H1 (cell line): ENCODE data around the gene HSF4.

ENCODE experiments used
- BACH1 ChIP-seq: IDR thresholded peaks from 2 replicates; pipeline ENCODE4 v1.6.1; 2012; ENCODE audit warnings: low read length, improper control_type of control experiment
- BRCA1 ChIP-seq: IDR thresholded peaks from 2 replicates; pipeline ENCODE4 v1.6.1; 2012; ENCODE audit warnings: low read depth, low read length, improper control_type of control experiment
- EZH2 ChIP-seq: fragments of 200-600 bp; sonication (generic); IDR thresholded peaks from 2 replicates; pipeline ENCODE4 v1.7.1; 2012; ENCODE audit warnings: low read depth, mild to moderate bottlenecking, moderate library complexity, low read length, inconsistent platforms; ENCODE audit not compliant: severe bottlenecking
- JUND ChIP-seq: IDR thresholded peaks from 2 replicates; pipeline ENCODE4 v1.6.1; 2011; ENCODE audit warnings: mild to moderate bottlenecking, improper control_type of control experiment, low read length
- MAFK ChIP-seq: IDR thresholded peaks from 2 replicates; pipeline ENCODE4 v1.6.1; 2012; ENCODE audit warnings: low read depth, mild to moderate bottlenecking, improper control_type of control experiment, low read length
- POLR2AphosphoS5 ChIP-seq: IDR thresholded peaks from 2 replicates; pipeline ENCODE4 v1.6.1; 2011; ENCODE audit warnings: low read depth, low read length
- RAD21 ChIP-seq, 2 experiments: IDR thresholded peaks in 1 of 2; conservative IDR thresholded peaks in 1 of 2; 2 replicates each; pipeline ENCODE4 v1.6.1; 2011; ENCODE audit warnings: low read depth in 2 of 2, low read length in 2 of 2, improper control_type of control experiment in 1 of 2, inconsistent platforms in 1 of 2, mild to moderate bottlenecking in 1 of 2, moderate library complexity in 1 of 2
- TAF1 ChIP-seq: IDR thresholded peaks from 2 replicates; pipeline ENCODE4 v1.6.1; 2011; ENCODE audit warnings: mild to moderate bottlenecking, low read depth, low read length
- TF ChIP-seq, protein P1 (sequence below), 3 experiments: IDR thresholded peaks; 1 replicate in 2 of 3; 2 replicates in 1 of 3; pipeline versions ENCODE4 v1.5.1 to v1.6.1; 2011; ENCODE audit warnings: low read length in 3 of 3, mild to moderate bottlenecking in 3 of 3, inconsistent platforms in 2 of 3, low read depth in 1 of 3, moderate library complexity in 1 of 3; ENCODE audit not compliant: insufficient read depth in 1 of 3; ENCODE audit errors: control extremely low read depth in 1 of 3
- TF ChIP-seq, protein P2 (sequence below): IDR thresholded peaks from 2 replicates; pipeline ENCODE4 v1.6.1; 2012; ENCODE audit warnings: inconsistent platforms

DNA sequence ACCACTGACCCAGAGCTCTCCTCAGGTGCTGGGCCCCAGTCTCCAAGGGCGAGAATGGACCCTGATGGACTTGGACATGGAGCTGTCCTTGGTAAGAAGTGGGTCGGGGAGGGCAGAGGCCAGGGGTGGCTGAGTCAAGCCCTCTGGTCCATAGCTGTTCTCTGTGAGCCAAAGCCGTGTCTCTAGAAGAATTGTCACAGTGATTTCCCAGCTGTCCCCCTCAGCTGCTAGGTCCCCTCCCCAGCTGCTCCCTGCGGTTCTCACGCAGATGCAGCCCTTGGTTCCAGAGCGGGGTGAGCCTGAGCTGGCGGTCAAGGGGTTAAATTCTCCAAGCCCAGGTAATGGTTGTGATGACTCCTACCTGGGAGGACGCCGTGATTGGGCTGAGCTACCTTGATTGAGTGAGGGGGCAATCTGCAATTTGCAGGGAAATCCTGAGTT, 4.5 kb downstream of the HSF4 start:
- TF ChIP-seq RAD21 (IDR thresholded peaks at IDR 0.05 in 1 of 2, conservative IDR thresholded peaks at IDR 0.05 in 1 of 2; ENCODE audit: low read depth in 2 of 2, low read length in 2 of 2) (no peak), MAFK (no peak), TAF1 (no peak), EZH2 (no peak), POLR2AphosphoS5 (no peak), JUND (no peak), BACH1 (no peak), BRCA1 (no peak)
- TF ChIP-seq, protein P1, sequence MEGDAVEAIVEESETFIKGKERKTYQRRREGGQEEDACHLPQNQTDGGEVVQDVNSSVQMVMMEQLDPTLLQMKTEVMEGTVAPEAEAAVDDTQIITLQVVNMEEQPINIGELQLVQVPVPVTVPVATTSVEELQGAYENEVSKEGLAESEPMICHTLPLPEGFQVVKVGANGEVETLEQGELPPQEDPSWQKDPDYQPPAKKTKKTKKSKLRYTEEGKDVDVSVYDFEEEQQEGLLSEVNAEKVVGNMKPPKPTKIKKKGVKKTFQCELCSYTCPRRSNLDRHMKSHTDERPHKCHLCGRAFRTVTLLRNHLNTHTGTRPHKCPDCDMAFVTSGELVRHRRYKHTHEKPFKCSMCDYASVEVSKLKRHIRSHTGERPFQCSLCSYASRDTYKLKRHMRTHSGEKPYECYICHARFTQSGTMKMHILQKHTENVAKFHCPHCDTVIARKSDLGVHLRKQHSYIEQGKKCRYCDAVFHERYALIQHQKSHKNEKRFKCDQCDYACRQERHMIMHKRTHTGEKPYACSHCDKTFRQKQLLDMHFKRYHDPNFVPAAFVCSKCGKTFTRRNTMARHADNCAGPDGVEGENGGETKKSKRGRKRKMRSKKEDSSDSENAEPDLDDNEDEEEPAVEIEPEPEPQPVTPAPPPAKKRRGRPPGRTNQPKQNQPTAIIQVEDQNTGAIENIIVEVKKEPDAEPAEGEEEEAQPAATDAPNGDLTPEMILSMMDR (IDR thresholded peaks at IDR 0.05; ENCODE audit: control extremely low read depth in 1 of 3, insufficient read depth in 1 of 3, low read depth in 1 of 3, low read length in 3 of 3): no peak
- TF ChIP-seq, protein P2, sequence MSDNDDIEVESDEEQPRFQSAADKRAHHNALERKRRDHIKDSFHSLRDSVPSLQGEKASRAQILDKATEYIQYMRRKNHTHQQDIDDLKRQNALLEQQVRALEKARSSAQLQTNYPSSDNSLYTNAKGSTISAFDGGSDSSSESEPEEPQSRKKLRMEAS: no peak
